ENCODE results near the gene FAT1. TPM values are rescaled to one million over a fixed set of nuclear protein-coding genes. Genes with fewer than 3 reads are reported as not detected.
"Not testable (repeated sequence)": the region's sequence is repeated elsewhere in the genome, so short reads cannot be mapped to it uniquely, and the experiment has no call there.

FAT1 gene
- total RNA-seq, 1 donor from 2014 or later = 344 TPM

DNA sequence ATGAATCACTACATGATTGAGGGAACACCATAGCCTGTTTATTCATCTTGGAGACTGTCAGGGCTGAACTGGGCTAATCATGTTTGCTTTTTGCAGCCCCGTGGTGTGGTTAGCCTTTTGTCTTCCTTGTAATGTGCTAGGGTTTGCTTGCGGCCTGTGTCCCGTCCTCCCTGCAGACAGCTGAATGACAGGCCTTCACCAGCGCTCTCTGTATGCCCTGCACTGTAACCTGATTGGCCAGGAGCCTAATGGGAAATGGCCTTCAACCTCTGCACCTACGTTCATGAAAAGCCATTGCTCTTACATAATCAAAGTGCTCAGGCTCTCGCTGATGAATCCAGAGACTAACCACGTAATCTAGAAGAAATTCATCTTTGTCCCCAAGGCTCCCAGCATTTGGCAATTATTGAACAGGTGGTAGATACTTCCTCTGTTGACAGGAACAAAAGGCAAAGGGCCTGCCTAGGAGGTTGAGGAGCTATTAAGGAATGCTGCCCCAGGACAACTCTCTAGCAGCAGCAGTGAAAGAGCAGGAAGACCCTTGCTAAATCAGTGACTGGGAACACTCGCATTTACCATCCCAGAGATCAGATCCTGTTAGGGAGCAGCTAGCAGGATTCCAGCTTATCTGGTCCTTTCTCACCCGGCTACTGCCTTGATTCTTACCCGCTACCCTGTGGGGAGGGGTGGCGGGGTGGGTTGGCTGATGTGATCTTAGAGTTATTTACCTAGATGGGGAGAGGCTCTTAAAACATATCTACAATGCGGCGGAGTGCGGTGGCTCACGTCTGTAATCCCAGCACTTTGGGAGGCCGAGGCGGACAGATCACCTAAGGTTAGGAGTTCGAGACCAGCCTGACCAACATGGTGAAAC, 42.3 kb upstream of the FAT1 start:
- H3K36me3 ChIP-seq (ENCODE audit: control insufficient read depth, insufficient read depth, low read length) = no peaks in the 10 kb centered on the region
- H3K27me3 ChIP-seq (ENCODE audit: control insufficient read depth, insufficient read depth, low read length) = no peaks in the 10 kb centered on the region
- DNase-seq (ENCODE audit: low read depth) = no peak
- H3K4me3 ChIP-seq (ENCODE audit: low read depth, low read length) = no peak overlapping the region
- TF ChIP-seq, protein P1, sequence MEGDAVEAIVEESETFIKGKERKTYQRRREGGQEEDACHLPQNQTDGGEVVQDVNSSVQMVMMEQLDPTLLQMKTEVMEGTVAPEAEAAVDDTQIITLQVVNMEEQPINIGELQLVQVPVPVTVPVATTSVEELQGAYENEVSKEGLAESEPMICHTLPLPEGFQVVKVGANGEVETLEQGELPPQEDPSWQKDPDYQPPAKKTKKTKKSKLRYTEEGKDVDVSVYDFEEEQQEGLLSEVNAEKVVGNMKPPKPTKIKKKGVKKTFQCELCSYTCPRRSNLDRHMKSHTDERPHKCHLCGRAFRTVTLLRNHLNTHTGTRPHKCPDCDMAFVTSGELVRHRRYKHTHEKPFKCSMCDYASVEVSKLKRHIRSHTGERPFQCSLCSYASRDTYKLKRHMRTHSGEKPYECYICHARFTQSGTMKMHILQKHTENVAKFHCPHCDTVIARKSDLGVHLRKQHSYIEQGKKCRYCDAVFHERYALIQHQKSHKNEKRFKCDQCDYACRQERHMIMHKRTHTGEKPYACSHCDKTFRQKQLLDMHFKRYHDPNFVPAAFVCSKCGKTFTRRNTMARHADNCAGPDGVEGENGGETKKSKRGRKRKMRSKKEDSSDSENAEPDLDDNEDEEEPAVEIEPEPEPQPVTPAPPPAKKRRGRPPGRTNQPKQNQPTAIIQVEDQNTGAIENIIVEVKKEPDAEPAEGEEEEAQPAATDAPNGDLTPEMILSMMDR (IDR thresholded peaks at IDR 0.05; ENCODE audit: insufficient read depth, low read length, poor library complexity, severe bottlenecking) = no peak

DNA sequence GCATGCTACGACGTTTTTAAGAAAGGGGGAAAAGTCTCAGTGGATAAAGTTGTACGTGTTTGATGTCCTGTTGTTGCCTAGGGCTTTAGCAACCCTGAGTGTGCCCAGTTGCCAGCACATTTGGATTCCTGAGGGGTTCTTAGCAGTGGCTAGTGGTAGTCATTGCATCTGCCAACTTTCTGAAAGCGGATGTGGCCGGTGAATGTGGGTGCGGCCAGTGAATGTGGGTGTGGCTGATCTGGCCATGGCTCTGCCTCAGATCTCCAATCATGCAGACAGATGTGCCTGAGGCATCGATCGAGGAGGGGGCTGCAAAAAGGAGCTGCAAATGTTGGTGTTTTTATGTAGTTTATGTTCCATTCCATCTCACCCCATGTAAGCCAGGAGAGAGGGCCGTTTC, 41.5 kb upstream of the FAT1 start:
- no peak overlapping the region for H3K4me3 ChIP-seq (ENCODE audit: low read depth, low read length)
- H3K36me3 ChIP-seq (ENCODE audit: control insufficient read depth, insufficient read depth, low read length) = no peaks in the 10 kb centered on the region
- TF ChIP-seq, protein P1 (IDR thresholded peaks at IDR 0.05; ENCODE audit: insufficient read depth, low read length, poor library complexity, severe bottlenecking) = no peak
- no peak for DNase-seq (ENCODE audit: low read depth)
- no peaks in the 10 kb centered on the region for H3K27me3 ChIP-seq (ENCODE audit: control insufficient read depth, insufficient read depth, low read length)

DNA sequence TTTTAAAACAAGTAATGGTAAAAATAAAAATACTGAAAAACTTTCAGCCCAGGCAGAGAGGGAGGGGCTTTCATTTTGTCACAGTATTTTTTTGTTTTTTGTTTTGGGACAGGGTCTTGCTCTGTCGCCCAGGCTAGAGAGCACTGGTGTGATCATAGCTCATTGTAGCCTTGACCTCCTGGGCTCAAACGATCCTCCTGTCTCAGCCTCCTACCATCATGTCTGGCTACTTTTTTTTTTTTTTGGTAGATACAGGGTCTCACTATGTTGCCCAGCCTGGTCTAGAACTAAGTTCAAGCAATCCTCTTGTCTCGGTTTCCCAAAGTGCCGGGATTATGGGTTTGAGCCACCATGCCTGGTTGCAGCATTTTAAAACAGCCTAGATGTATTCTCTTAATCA, 40.8 kb upstream of the FAT1 start:
- no peaks in the 10 kb centered on the region for H3K36me3 ChIP-seq (ENCODE audit: control insufficient read depth, insufficient read depth, low read length)
- H3K27me3 ChIP-seq (ENCODE audit: control insufficient read depth, insufficient read depth, low read length) = no peaks in the 10 kb centered on the region
- no peak overlapping the region for H3K4me3 ChIP-seq (ENCODE audit: low read depth, low read length)
- DNase-seq (ENCODE audit: low read depth) = no peak
- TF ChIP-seq, protein P1 (IDR thresholded peaks at IDR 0.05; ENCODE audit: insufficient read depth, low read length, poor library complexity, severe bottlenecking) = no peak

DNA sequence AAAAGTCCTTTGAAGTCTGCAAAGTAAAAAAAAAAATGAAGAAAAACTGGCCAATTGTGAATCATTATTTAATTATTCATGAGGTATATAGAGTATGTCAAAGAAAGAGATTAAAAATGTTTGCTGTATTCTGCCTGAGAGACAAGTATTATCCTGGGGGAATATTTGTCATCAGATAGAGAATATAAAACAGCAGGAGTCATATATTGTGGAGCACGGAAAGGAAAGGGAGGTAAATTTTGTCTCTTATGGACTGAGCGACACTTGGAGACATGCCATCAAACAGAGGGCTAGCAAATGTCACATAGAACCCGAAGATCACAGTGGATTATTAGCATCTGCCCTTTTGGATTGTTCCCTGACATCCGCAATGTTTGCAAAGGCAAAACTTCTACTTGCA, 39.2 kb upstream of the FAT1 start:
- H3K27me3 ChIP-seq (ENCODE audit: control insufficient read depth, insufficient read depth, low read length) = no peaks in the 10 kb centered on the region
- TF ChIP-seq, protein P1 (IDR thresholded peaks at IDR 0.05; ENCODE audit: insufficient read depth, low read length, poor library complexity, severe bottlenecking) = no peak
- no peaks in the 10 kb centered on the region for H3K36me3 ChIP-seq (ENCODE audit: control insufficient read depth, insufficient read depth, low read length)
- no peak overlapping the region for H3K4me3 ChIP-seq (ENCODE audit: low read depth, low read length)
- no peak for DNase-seq (ENCODE audit: low read depth)

DNA sequence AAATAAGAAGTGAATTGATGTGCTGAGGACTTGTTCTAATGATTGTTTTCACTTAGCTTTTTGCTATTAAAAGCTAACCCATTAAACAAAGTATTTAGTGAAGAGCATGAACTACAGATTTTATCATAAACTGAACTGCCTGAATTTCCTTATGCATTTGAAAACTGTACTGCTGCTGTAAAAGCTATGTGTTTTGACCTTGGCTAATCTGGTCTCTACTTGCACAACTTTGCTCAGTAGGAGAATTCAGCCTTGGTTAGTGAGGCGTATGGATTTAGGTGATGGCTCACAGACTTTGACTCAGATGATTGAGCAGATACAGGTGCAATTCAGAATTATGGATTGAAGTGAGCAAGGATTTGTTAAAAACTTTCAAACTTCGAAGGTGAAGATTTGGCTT, 38.7 kb upstream of the FAT1 start:
- no peaks in the 10 kb centered on the region for H3K36me3 ChIP-seq (ENCODE audit: control insufficient read depth, insufficient read depth, low read length)
- DNase-seq (ENCODE audit: low read depth) = no peak
- TF ChIP-seq, protein P1 (IDR thresholded peaks at IDR 0.05; ENCODE audit: insufficient read depth, low read length, poor library complexity, severe bottlenecking) = no peak

DNA sequence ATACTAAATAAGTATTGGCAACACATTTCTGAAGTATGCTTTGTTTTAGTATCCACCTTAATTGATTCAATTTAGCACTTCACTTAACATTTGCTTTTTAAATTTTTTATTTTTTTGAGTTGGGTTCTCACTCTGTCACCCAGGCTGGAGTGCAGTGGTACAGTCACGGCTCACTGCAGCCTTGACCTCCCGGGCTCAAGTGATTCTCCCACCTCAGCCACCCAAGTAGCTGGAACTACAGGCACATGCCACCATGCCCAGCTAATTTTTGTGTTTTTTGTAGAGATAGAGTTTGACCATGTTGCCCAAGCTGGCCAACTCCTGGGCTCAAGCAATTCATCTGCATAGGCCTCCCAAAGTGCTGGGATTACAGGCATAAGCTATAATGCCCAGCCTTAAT, 38.3 kb upstream of the FAT1 start:
- not testable (repeated sequence) for DNase-seq (ENCODE audit: low read depth); H3K27me3 ChIP-seq (ENCODE audit: control insufficient read depth, insufficient read depth, low read length); H3K36me3 ChIP-seq (ENCODE audit: control insufficient read depth, insufficient read depth, low read length); H3K4me3 ChIP-seq (ENCODE audit: low read depth, low read length)

More for the DNA sequence above, 38.7 kb upstream of the FAT1 start:
- H3K27me3 ChIP-seq (ENCODE audit: control insufficient read depth, insufficient read depth, low read length) = no peaks in the 10 kb centered on the region
- no peak overlapping the region for H3K4me3 ChIP-seq (ENCODE audit: low read depth, low read length)

Measured in kidney epithelial cell (primary cell).